IPS DF 19.7 (cell line): ENCODE data around the gene DYNLT3.

Experiments used
- DNase-seq: peaks from one replicate; pipeline ENCODE4 v3.0.0-alpha.2; 2013; ENCODE audit warnings: low read depth, low spot score

Gene DYNLT3

DNA sequence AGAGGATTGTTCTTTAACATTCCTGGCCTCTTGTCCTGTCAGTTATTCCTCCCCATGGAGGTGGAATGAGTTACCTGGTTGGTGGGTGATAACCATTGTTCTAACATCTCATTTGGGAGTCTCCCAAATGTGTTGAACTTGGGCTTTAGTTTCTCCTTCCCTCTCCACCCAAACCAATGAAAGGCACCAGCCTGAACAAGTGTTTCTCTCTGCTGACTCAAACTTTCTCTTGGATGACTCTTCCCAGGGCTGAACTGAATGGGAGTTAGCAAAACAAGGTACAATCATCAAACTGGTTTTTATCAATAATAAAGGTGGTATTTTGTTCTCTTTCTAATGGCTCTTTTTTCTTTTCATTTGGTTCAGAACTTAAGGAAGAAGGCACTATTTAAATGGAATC is 2.7 kb downstream of the DYNLT3 start:
- no peak for DNase-seq

GRCh38 chrX:37840931-37841330 is 6.4 kb downstream of the DYNLT3 start:
- DNase-seq: no peak

DNA sequence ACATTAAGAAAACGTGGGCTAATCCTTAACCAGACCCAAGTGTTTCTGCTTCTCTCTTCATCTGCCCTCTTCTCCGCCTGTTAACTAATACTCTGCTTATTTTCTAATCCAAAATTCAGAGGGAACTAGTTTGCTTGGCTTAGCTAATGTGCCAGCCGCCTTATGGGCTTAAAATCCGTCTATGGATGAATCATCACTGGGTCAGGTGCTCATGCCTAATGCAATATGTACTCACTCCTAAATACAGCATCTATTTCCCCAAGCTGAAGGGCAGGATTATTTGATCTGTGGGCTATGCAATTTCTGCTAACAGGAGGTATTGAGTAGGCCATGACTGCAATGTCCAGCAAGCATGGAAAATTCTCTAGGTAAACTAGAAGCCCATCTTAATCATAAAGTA is 12.4 kb downstream of the DYNLT3 start:
- DNase-seq: no peak

- no peak for DNase-seq
These were observed 17.0 kb downstream of the DYNLT3 start for GRCh38 chrX:37830371-37830770.

DNA sequence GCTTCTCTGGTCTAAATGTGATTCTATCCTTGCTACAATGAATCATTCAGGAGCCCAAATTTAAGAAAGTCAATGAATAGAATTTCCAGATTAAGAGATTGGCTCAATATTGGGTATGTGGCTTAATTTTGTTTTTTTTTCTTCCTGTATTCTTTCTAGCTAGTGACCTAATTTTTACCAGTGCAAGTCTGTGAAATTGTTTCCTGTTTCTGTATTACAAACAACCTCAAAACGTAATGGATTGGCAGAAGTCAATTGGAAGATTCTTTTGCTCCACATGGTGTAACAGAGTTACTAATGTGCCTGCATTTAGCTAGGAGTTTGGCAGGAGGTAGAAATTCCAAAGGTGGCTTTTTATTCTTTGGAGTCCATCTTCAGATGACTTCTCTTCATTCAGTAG is 17.6 kb downstream of the DYNLT3 start:
- DNase-seq: no peak

DNA sequence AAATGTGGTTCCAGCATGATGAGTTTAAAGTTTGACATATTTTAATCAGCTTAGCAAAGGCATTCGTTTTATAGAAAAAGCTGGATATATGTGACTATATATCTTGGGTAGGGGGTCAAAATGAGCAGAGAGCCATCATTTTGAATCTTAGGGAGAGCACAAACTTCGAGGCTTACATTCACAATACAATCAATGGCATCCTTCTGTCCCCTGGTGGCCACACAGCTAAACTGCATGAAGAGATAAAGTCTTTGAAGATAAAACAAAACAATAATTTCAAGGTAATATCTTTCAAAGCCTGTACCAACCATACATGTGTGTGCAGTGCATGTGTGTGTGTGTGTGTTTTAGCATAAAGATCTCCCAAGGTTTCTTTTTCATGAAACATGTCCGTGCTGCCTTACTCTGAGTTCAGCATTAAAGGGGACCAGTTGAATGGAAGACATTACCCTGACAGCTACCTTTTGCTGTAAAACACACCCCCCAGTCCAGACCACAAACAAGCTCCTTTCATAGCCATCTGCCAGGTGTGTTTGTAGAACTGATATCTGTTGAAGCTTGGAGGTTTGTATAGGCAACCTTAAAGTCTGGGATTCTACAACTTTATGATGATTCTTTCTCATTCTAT is 22.0 kb downstream of the DYNLT3 start:
- no peak for DNase-seq

- DNase-seq: no peak
These were observed 22.7 kb downstream of the DYNLT3 start for GRCh38 chrX:37824491-37825214.

DNA sequence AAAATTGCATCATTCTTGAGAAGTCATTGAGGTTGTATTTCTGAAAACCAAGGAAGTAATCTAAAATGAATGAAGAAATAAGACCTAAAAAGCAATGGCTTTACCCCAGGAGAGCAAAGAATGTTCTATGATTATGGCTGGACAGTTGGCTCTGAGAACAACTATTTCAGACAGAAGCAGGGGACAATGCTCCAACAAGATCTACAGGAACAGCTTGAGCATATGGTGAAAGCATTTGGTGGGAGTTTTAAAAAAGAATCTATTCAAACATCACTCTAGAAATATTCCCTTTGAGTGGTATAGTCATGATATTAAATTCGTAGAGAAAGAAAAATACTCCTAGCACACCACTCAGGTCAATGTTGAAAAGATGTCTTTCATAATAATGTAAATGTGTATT is 26.7 kb downstream of the DYNLT3 start:
- no peak for DNase-seq

- DNase-seq: no peak
These were observed 29.3 kb downstream of the DYNLT3 start for GRCh38 chrX:37818031-37818430.

DNA sequence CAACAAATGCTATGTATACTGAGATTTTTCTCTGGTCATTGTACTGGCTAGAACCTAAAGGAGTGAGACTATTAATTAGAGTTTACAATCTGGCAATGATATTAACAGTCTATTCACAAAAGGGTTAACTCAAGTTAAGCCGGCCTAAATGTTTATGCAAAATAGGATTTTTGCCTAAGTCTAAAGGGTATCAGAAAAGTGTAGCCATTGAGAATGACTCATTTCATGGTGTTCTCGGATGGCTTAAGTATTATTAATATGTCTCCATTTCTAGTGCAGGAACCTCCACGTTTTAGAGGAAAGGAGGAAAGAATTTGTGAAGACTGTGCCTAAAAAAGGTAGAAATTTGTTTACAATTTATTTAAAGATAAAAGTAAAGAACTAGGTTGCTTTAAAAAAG is 29.8 kb downstream of the DYNLT3 start:
- DNase-seq: no peak

DNA sequence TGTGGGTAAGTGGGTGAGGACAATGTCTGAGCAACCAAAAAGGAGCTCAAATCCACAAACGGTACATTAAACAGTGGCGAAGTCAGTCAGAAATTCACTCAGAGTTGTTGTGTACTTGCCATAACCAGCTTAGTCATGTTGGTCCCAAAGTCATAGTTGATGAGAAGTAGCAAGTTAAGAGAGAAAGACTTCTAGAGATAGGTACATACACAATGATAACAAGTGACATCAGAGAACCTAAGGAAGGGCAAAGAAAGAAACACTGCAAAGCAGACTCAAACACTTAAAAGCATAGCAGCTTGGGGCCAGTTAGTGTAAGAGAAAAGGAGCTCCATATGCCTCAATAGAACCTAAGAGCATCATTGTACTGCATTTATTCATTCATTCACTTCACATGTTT is 30.2 kb downstream of the DYNLT3 start:
- DNase-seq: no peak

GRCh38 chrX:37816766-37817165 is 30.6 kb downstream of the DYNLT3 start:
- no peak for DNase-seq

- DNase-seq: no peak
These were observed 32.0 kb downstream of the DYNLT3 start for GRCh38 chrX:37815366-37815765.

GRCh38 chrX:37813570-37813969 is 33.8 kb downstream of the DYNLT3 start:
- no peak for DNase-seq

- DNase-seq: no peak
These were observed 35.3 kb downstream of the DYNLT3 start for GRCh38 chrX:37812110-37812509.

GRCh38 chrX:37809970-37810369 is 37.4 kb downstream of the DYNLT3 start:
- DNase-seq: no peak

DNA sequence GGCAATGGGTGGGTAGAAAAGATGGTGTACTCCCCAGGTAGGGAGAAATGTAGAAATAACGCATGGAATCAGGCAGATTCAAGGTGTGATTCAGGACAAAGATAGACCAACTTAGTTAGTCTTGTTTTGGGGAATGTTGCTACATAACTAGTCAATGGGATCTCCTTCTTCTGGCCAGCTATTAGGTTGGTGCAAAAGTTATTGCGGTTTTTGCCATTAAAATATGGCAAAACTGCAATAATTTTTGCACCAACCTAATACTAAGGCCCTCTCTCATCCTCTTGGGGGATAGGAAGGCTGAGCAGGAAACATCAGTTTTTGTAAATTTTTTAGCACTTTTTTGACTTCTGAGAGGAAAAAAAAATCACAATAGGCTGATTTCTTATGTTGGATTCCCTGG is 44.3 kb downstream of the DYNLT3 start:
- DNase-seq: no peak

DNA sequence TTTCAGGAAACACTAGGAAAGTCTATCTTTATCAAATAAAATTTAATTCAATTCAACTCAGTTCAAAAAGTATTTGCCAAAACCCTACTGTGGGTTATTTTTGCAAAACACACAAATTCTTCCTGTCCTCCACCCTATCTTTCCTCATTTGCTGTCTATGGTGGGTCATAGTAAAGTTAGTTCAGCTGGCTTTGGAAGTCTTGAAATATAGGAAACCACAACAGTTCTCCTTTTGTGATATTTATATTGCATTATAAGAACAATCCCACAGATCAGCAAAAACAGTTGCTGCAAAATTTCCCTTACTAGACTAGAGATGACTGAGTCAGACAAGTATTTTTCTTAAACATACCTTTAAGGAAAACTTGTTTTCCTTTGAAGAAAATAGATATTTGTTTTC is 45.3 kb downstream of the DYNLT3 start:
- no peak for DNase-seq

GRCh38 chrX:37800717-37801116 is 46.7 kb downstream of the DYNLT3 start:
- no peak for DNase-seq

DNA sequence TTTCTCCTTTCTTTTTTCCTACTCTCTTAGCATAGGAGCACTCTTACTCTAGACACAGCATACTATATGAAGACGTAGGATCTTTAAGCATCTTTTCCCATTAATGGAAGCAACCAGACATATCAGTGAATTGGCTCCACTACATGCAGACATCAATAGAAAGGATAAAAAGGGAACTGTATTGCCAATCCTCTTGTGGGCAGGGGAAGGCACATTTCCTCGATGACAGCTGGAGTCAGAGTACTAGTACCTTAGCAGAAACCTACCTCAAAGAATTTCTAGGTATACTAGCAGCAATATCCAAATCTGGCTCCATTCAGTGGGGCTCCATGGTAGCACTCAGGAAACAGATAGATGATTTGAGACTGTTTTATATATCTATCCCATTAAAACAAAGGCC is 47.4 kb downstream of the DYNLT3 start:
- no peak for DNase-seq

DNA sequence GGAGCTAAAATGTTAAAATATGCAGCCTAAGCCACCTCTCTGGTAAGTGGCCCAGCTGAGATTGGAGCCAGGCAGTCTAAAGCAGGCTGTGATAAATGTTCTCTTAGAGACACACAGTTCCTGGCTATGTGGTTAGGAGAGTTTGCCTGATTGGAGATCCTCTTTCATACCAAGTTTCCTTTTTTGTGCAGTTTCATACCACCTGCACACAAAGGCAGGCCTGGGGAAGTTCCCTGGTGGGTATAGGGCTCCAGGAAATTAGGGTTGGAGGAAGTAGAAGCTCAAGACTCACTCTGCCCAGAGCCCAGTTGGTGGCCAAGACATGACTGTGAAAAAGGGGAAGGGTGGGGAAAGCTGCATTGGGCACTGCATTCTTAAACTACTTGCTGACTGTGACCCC is 50.6 kb downstream of the DYNLT3 start:
- DNase-seq: no peak

DNA sequence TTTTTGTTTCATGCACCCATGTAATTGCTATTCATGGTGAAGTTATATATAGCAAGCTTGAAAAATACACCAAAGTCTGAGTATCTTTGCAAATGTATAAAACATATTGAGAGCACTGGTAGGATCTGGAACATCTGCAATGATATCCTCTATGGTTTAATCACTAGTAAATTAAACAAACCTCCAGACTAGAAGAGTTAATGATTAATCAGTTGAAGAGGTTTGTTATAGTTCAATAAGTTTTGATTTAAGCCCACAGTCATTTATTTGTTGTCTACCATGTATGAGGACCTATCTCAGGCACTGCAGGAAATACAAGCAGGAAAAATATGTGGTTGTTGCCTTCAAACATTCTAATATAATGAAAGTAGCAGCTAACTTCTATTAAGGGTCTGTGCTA is 51.1 kb downstream of the DYNLT3 start:
- DNase-seq: no peak
